Subcutaneous abdominal adipose tissue (tissue), 5 donors: ENCODE measurements around the gene MGA.

Experiments
- H3K27ac ChIP-seq: one replicate; pipeline ENCODE4 v1.7.0; 2013; ENCODE audit warnings: low read depth, mild to moderate bottlenecking, inconsistent platforms, low read length, moderate library complexity
- H3K27me3 ChIP-seq, 5 donors: one replicate each; pipeline ENCODE4 v1.7.0; 2013; ENCODE audit warnings: low read length in 5 of 5, inconsistent platforms in 1 of 5; ENCODE audit not compliant: control insufficient read depth in 5 of 5, insufficient read depth in 4 of 5
- H3K36me3 ChIP-seq, 5 donors: one replicate each; pipeline ENCODE4 v1.7.0; 2013; ENCODE audit warnings: low read length in 5 of 5; ENCODE audit not compliant: control insufficient read depth in 5 of 5, insufficient read depth in 5 of 5
- H3K4me1 ChIP-seq, 5 donors: one replicate each; pipeline ENCODE4 v1.7.0; 2013; ENCODE audit warnings: low read length in 5 of 5, mild to moderate bottlenecking in 3 of 5, moderate library complexity in 1 of 5; ENCODE audit not compliant: control insufficient read depth in 5 of 5, insufficient read depth in 5 of 5
- H3K4me3 ChIP-seq, 5 donors: one replicate each; pipeline ENCODE4 v1.7.0; 2013; ENCODE audit warnings: low read length in 5 of 5, low read depth in 1 of 5
- H3K9ac ChIP-seq, 5 donors: one replicate each; pipeline ENCODE4 v1.7.0; 2013; ENCODE audit warnings: low read length in 5 of 5, mild to moderate bottlenecking in 4 of 5, moderate library complexity in 3 of 5
- H3K9me3 ChIP-seq, 5 donors: one replicate each; pipeline ENCODE4 v1.7.0; 2013; ENCODE audit warnings: low read length in 5 of 5; ENCODE audit not compliant: control insufficient read depth in 5 of 5
- donor health status: healthy.
- donor health status: healthy.
- donor health status: healthy.
- donor health status: healthy.
- donor health status: healthy.

MGA gene

DNA sequence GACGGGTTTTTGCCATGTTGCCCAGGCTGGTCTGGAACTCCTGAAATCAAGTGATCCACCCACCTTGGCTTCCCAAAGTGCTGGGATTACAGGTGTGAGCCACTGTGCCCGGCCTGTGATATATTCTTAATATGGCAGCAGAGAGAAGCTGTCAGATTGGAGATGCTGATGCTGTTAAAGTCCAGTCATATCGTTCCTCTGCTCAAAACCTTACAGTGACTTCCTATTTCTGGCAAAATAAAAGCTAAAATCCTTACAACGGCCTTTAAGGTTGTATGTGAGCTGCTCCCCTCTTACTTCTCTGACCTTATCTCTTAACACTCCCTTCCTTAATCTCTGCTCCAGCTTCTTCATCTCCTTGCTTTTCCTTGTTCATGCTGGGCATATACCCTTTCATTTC, 26.6 kb upstream of the MGA start:
- Histone ChIP-seq H3K27ac (no peak overlapping the region), H3K27me3 (no peaks in the 10 kb centered on the region), H3K36me3 (no peaks in the 10 kb centered on the region), H3K4me1 (no peaks in the 10 kb centered on the region), H3K9me3 (no peaks in the 10 kb centered on the region), H3K9ac (no peak overlapping the region), H3K4me3 (no peak overlapping the region)

DNA sequence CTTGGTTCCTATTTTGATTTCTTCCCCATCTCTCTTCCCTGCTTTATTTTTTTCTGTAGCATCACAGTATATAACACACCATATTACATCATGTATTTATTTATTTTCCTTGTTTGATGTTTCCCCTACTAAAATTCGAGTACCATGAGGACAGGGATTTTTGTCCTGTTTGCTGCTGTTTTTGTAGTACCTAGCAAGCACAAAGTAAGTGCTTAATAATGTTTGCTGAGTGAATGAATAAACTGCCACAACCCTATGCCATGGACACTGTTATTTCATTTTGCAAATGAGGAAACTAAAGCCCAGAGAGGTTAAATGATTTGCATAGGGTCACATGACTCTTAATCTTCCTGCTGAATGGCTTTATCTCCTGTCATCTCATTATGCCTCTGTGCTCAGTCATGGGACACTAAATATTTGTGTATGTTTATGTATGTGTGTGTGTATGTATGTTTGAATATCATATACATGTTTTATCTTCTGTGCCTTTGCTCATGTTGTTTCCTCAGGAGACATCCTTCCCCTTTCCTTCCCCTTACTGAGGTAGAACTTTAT, 26.1 kb upstream of the MGA start:
- H3K27ac ChIP-seq, result no peak overlapping the region
- H3K36me3 ChIP-seq, result no peaks in the 10 kb centered on the region
- no peaks in the 10 kb centered on the region for H3K27me3 ChIP-seq
- H3K4me3 ChIP-seq, result no peak overlapping the region
- H3K9me3 ChIP-seq, result no peaks in the 10 kb centered on the region
- H3K4me1 ChIP-seq, result no peaks in the 10 kb centered on the region
- H3K9ac ChIP-seq, result no peak overlapping the region

DNA sequence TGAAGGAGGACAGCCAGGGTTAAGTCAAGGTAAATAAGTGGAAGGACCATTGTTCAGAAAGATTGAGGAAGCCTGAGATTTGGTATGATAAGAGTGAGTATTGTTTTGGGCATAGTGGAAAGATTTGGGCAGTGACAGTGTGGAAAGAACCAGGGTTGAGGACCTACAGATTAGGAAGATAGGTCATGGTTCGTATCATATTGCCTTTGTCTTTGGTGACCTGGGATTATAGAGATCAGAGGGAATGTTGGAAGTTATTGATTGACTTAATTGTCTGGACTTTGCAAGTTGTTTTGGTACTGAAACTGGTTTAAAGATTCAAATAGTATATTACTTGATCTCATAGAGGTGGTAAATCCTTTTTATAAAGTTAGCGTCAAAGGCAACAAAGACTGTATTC, 23.1 kb upstream of the MGA start:
- H3K27ac ChIP-seq, result no peak overlapping the region

DNA sequence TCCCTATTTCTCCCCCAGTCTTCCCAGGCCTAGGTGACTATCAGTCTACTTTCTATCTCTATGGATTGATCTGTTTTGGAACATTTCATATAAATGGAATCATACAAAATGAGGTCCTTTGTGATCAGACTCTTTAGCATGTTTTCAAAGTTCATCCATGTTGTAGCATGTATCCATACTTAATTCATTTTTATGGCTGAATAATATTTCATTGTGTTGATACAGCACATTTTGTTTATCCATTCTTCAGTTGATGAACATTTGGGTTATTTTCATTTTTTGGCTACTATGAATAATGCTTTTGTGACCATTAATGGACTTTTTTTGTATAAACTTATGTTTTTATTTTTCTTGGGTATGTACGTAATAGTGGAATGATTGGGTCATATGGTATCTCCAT, 19.2 kb upstream of the MGA start:
- Histone ChIP-seq H3K36me3 (no peaks in the 10 kb centered on the region), H3K9me3 (no peaks in the 10 kb centered on the region), H3K4me1 (no peaks in the 10 kb centered on the region), H3K9ac (no peak overlapping the region), H3K4me3 (no peak overlapping the region), H3K27ac (no peak overlapping the region), H3K27me3 (no peaks in the 10 kb centered on the region)

More for the DNA sequence above, 23.1 kb upstream of the MGA start:
- Histone ChIP-seq H3K36me3 (no peaks in the 10 kb centered on the region), H3K27me3 (no peaks in the 10 kb centered on the region), H3K4me3 (no peak overlapping the region), H3K4me1 (no peaks in the 10 kb centered on the region), H3K9ac (no peak overlapping the region), H3K9me3 (no peaks in the 10 kb centered on the region)

DNA sequence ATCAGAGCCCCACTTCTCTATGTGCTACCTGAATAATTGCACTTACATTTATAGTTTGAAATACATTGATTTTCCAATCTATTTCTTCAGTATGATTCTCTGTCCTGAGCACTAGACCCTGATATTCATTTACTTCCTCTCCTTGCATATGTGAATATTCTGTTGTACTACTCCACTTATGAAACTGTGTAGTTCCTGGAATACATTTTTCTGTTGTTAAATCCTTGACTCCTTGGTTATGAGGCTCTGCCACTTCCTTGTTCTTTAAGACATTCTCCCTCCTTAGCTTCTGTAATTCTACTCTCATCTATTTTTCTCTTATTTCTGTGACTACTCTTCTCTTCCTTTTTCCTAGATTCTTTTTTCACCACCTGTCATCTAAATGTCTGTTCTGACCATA, 12.9 kb upstream of the MGA start:
- Histone ChIP-seq H3K27me3 (no peaks in the 10 kb centered on the region), H3K9me3 (peaks cover 0 to 6% (median 0%) of the 10 kb centered on the region in 5 donors), H3K4me3 (no peak overlapping the region), H3K27ac (no peak overlapping the region), H3K36me3 (no peaks in the 10 kb centered on the region), H3K9ac (peak overlapping the region in 1 of 5 donors; percentile 12), H3K4me1 (no peaks in the 10 kb centered on the region)

DNA sequence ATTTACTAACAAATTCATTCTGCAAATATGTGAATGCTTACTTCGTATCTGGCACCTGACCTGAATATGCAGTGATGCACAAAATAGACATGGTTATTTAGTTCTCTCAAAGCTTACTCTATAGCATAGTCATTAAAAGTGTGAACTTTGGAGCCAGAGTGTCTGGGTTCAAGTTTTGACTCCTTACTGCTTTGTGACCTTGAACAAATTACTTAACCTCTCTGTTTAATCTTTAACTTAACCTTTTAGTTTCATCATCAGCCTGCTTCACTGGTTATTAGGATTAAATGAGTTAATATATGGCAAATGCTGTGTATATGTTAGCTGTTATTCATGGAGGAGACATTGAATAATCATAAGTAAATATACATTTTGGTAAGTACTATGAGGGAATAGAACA, 12.1 kb upstream of the MGA start:
- Histone ChIP-seq H3K4me1 (no peaks in the 10 kb centered on the region), H3K27ac (no peak overlapping the region), H3K9ac (no peak overlapping the region), H3K9me3 (peaks cover 0 to 6% (median 0%) of the 10 kb centered on the region in 5 donors), H3K27me3 (no peaks in the 10 kb centered on the region), H3K4me3 (no peak overlapping the region), H3K36me3 (no peaks in the 10 kb centered on the region)

GRCh38 chr15:41648770-41649169, 11.4 kb upstream of the MGA start:
- Histone ChIP-seq H3K4me1 (no peaks in the 10 kb centered on the region), H3K27ac (no peak overlapping the region), H3K4me3 (no peak overlapping the region), H3K27me3 (no peaks in the 10 kb centered on the region), H3K9me3 (peaks cover 0 to 6% (median 0%) of the 10 kb centered on the region in 5 donors), H3K9ac (no peak overlapping the region), H3K36me3 (no peaks in the 10 kb centered on the region)

GRCh38 chr15:41650806-41651205, 9.4 kb upstream of the MGA start:
- H3K27me3 ChIP-seq, result no peaks in the 10 kb centered on the region
- no peaks in the 10 kb centered on the region for H3K4me1 ChIP-seq
- no peaks in the 10 kb centered on the region for H3K36me3 ChIP-seq
- no peak overlapping the region for H3K27ac ChIP-seq
- no peak overlapping the region for H3K4me3 ChIP-seq
- peaks cover 0 to 6% (median 0%) of the 10 kb centered on the region in 5 donors for H3K9me3 ChIP-seq
- H3K9ac ChIP-seq, result no peak overlapping the region

DNA sequence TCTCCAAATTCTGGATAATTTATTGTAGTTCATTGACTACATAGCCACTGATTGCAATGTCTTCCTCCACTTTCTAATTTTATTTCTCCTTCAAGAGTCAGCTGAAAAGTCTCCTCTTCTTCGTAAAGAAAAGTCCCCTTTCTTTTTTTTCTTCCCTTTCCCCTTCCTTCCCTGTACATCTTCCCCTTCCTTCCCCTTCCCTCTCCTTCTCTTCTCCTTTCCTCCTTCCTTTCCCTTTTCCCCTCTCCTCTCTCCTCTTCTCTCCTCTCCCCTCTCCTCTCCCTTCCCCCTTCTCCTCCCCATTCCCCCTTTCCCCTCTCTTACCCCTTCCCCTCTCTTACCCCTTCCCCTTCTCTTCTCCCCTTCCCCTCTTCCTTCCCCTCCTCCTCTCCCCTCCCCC, 8.8 kb upstream of the MGA start:
- no peaks in the 10 kb centered on the region for H3K4me1 ChIP-seq
- H3K27me3 ChIP-seq, result no peaks in the 10 kb centered on the region
- H3K4me3 ChIP-seq, result no peak overlapping the region
- H3K27ac ChIP-seq, result no peak overlapping the region
- H3K36me3 ChIP-seq, result no peaks in the 10 kb centered on the region
- H3K9ac ChIP-seq, result no peak overlapping the region
- peaks cover 0 to 6% (median 0%) of the 10 kb centered on the region in 5 donors for H3K9me3 ChIP-seq

DNA sequence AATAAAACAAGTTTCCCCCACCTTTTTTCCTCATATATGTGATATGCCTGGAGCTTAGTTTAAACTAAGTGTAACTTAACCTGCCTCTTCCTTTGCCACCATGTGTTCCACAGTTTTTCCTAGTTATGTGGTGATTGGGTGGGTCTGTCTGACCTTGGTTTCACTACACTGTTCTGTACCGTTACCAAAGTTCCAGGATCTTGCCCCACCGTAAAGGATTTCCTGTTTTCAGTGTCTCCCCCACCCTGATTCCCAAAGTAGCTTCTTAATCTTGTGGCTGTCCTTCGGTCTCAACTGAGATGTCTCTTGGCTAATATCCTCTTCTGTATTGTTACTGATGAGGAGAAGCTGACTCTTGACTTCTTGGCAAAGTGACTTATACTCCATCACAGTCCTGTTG, 6.4 kb upstream of the MGA start:
- Histone ChIP-seq H3K4me3 (no peak overlapping the region), H3K27me3 (no peaks in the 10 kb centered on the region), H3K4me1 (no peaks in the 10 kb centered on the region), H3K36me3 (no peaks in the 10 kb centered on the region), H3K9me3 (peaks cover 0 to 6% (median 0%) of the 10 kb centered on the region in 5 donors), H3K27ac (no peak overlapping the region), H3K9ac (no peak overlapping the region)

- Histone ChIP-seq H3K36me3 (no peaks in the 10 kb centered on the region), H3K9me3 (peaks cover 0 to 3% (median 0%) of the 10 kb centered on the region in 5 donors), H3K9ac (no peak overlapping the region), H3K27ac (no peak overlapping the region), H3K4me1 (peaks cover 0 to 12% (median 11%) of the 10 kb centered on the region in 5 donors), H3K4me3 (no peak overlapping the region), H3K27me3 (no peaks in the 10 kb centered on the region)
Observed at GRCh38 chr15:41655716-41656115, 4.5 kb upstream of the MGA start.
